Suprapubic skin (tissue), 4 donors: ENCODE results near the gene ARFGAP1. TPM values are rescaled to one million over a fixed set of nuclear protein-coding genes. Genes with fewer than 3 reads are reported as not detected.

Experiments
- DNase-seq, 2 donors: peaks; one replicate each; pipeline ENCODE4 v3.0.0-alpha.2; 2019; ENCODE audit warnings: low spot score in 2 of 2
- H3K27ac ChIP-seq: fragments of 200-600 bp; sonication (generic); one replicate; pipeline ENCODE4 v1.5.1; 2019
- H3K27me3 ChIP-seq: fragments of 200-600 bp; sonication (generic); one replicate; pipeline ENCODE4 v1.5.1; 2019
- H3K36me3 ChIP-seq: fragments of 200-600 bp; sonication (generic); one replicate; pipeline ENCODE4 v1.5.1; 2019
- H3K4me1 ChIP-seq: fragments of 200-600 bp; sonication (generic); one replicate; pipeline ENCODE4 v1.5.1; 2019
- H3K4me3 ChIP-seq: fragments of 200-600 bp; sonication (generic); one replicate; pipeline ENCODE4 v1.5.1; 2019; ENCODE audit warnings: mild to moderate bottlenecking
- H3K9me3 ChIP-seq: fragments of 200-600 bp; sonication (generic); one replicate; pipeline ENCODE4 v1.5.1; 2019
- CTCF ChIP-seq, 2 donors: fragments of 200-600 bp in 1 of 2; fragments of 450-650 bp in 1 of 2; sonication (generic) in 1 of 2; IDR thresholded peaks; one replicate each; pipeline ENCODE4 v1.5.1; 2016 to 2019; ENCODE audit warnings: antibody characterized with exemption in 2 of 2, mild to moderate bottlenecking in 1 of 2, moderate library complexity in 1 of 2
- EP300 ChIP-seq: sonication (generic); formaldehyde crosslinking; IDR thresholded peaks from one replicate; pipeline ENCODE4 v1.6.1; 2017; ENCODE audit warnings: antibody characterized with exemption
- POLR2A ChIP-seq, 2 donors: fragments of 450-650 bp; IDR thresholded peaks; one replicate each; pipeline ENCODE4 v1.6.1; 2017; ENCODE audit warnings: antibody characterized with exemption in 2 of 2, mild to moderate bottlenecking in 2 of 2, moderate library complexity in 2 of 2
- POLR2AphosphoS5 ChIP-seq, 3 donors: sonication (generic); formaldehyde crosslinking; IDR thresholded peaks; one replicate each; pipeline ENCODE4 v1.6.1; 2017; ENCODE audit warnings: antibody characterized with exemption in 3 of 3
- WGBS: methylation state at CpG from one replicate; pipeline ENCODE4 v1.1.5; 2018; 5-methylcytosine and 5-hydroxymethylcytosine counted together
- total RNA-seq, 4 donors: library from RNA; depleted of rRNA; stranded (reverse); fragments of >200 nt; gene quantifications; one replicate each; pipeline ENCODE4 v1.1.0, GENCODE V29; 2016

The ARFGAP1 gene
- total RNA-seq, 4 donors from 2014 or later = 38.6 to 84.9 (median 43.4) TPM

DNA sequence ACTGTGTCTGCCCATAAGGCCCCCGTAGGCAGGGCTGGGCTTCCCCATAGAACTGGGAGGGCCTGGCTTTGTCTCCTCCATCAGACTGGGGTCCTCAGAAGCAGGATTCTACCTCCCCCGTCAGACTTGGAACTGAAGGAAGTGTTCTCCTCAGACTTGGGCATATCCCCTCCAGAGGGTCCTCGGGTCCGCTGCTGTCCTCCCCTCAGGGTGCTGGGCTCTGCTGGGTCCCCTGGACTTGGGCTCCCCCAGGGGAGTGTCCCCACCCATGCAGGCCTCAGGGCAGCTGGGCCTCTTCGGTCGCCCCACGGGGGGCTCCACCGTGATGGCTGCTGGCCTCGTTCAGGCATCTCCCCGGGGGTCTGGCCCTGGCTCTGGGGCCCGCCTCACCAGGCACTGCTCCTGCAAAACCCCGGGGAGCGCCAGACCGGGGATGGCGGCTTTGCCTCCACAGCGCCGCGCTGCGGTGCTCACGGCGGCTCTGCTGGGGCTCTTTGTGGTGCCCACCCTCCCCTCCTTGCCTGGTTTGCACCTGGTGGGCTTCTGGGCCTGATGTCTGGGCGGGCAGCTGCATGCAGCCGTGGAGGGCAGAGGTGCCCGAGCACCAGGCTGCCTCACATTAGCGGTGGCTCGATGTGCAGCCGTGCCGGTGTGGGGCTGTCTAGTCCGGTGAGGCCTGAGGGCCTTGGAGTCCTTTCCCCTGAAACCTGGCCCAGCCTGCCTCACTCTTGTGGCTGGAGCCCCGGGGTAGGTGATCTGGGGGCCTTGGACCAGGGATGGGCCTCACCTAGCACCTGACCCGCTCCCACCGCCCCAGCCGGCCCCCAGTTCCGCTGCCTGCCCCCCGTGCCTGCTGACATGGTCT is 34.3 kb downstream of the ARFGAP1 start:
- no peaks in the 10 kb centered on the region for H3K36me3 ChIP-seq
- peaks cover 72% of the 10 kb centered on the region for H3K27me3 ChIP-seq
- H3K4me3 ChIP-seq = no peak overlapping the region
- no peak for DNase-seq
- no peak for TF ChIP-seq CTCF (IDR thresholded peaks at IDR 0.05)
- no peak for TF ChIP-seq EP300
- no peak for TF ChIP-seq POLR2AphosphoS5 (IDR thresholded peaks at IDR 0.05)
- no peak for TF ChIP-seq POLR2A (IDR thresholded peaks at IDR 0.05)
- no peaks in the 10 kb centered on the region for H3K4me1 ChIP-seq
- H3K27ac ChIP-seq = no peak overlapping the region
- 55% methylated on average over 2 of the region's 35 CpGs for WGBS
- H3K9me3 ChIP-seq = no peaks in the 10 kb centered on the region

- peaks cover 70% of the 10 kb centered on the region for H3K27me3 ChIP-seq
- no peaks in the 10 kb centered on the region for H3K9me3 ChIP-seq
- TF ChIP-seq POLR2A (IDR thresholded peaks at IDR 0.05) (no peak), EP300 (no peak), CTCF (IDR thresholded peaks at IDR 0.05) (no peak), POLR2AphosphoS5 (IDR thresholded peaks at IDR 0.05) (no peak)
- no peaks in the 10 kb centered on the region for H3K36me3 ChIP-seq
- no peak overlapping the region for H3K27ac ChIP-seq
- no peak overlapping the region for H3K4me3 ChIP-seq
- no peak for DNase-seq
- H3K4me1 ChIP-seq = no peaks in the 10 kb centered on the region
- WGBS = 64% methylated on average over 8 of the region's 23 CpGs
These were observed 35.1 kb downstream of the ARFGAP1 start for GRCh38 chr20:63307538-63308217.

DNA sequence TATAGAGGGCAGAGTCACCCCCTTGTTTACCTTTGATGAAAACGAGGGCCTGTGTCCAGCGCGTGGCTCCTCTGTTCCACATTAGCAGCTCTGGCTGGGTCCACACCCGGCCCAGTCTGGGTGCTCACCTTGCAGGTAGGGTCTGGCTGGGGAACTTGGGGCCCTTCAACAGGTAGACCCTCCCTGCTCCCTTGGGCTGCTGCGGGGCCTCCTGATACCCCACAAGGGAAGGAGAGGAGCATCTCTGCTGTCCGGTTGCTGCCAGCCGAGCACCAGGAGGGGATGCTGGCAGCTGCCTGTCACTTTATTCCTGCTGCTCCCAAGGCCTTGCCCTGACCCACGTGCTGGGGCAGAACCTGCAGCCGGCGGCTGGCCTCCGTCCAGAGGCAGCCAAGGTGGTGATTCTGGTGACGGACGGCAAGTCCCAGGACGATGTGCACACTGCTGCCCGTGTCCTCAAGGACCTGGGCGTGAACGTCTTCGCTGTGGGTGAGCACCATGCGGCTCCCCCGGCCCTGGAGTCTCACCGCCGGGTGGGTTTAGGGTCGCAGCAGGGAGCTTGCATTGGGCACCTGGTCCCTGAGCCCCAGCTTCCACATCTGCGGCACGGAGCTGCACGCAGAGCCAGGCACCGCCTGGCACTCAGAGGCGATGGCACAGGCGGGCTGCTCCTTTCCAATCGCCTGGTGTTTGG is 35.8 kb downstream of the ARFGAP1 start:
- H3K27ac ChIP-seq = no peak overlapping the region
- no peaks in the 10 kb centered on the region for H3K36me3 ChIP-seq
- WGBS = no CpG with 5 or more reads among the region's 30 CpGs
- no peaks in the 10 kb centered on the region for H3K9me3 ChIP-seq
- no peaks in the 10 kb centered on the region for H3K4me1 ChIP-seq
- H3K27me3 ChIP-seq = peaks cover 72% of the 10 kb centered on the region
- no peak overlapping the region for H3K4me3 ChIP-seq
- DNase-seq = no peak
- TF ChIP-seq EP300 (no peak), CTCF (IDR thresholded peaks at IDR 0.05) (no peak), POLR2AphosphoS5 (IDR thresholded peaks at IDR 0.05) (no peak), POLR2A (IDR thresholded peaks at IDR 0.05) (no peak)

DNA sequence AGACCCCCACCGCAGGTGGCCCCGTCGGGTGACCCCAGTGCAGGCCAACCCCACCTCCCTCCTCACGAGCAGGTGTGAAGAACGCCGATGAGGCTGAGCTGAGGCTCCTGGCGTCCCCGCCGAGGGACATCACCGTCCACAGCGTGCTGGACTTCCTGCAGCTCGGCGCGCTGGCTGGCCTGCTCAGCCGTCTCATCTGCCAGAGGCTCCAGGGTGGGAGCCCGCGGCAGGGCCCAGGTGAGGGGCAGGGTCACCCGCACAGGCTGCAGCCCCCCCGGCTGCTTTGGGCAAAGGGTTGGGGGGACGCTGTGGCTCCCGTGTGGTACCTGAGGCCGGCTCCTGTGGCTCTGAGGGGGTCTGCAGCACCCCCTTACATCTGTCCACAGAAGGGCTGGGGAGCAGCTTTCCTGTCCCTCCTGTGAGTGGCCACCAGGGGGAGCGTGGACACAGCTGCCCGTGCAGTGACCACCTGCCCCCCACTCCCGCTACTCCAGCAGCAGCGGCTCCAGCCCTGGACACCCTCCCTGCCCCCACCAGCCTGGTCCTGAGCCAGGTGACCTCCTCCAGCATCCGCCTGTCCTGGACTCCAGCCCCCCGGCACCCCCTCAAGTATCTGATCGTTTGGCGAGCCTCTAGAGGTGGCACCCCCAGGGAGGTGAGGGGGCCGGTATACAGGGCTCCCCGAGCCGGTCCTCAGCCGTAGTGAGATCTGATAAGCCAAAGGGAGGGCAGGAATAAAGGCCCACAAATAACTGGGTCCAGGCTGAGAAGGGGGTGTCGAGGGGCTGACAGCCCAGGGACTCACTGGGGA is 36.9 kb downstream of the ARFGAP1 start:
- H3K36me3 ChIP-seq = no peaks in the 10 kb centered on the region
- 38% methylated on average over 12 of the region's 35 CpGs for WGBS
- no peak overlapping the region for H3K4me3 ChIP-seq
- peaks cover 81% of the 10 kb centered on the region for H3K27me3 ChIP-seq
- TF ChIP-seq POLR2AphosphoS5 (IDR thresholded peaks at IDR 0.05) (no peak), CTCF (IDR thresholded peaks at IDR 0.05) (peak in 1 of 2 donors; percentile 85)
- DNase-seq = no peak
- no peaks in the 10 kb centered on the region for H3K4me1 ChIP-seq
- H3K9me3 ChIP-seq = no peaks in the 10 kb centered on the region
- no peak overlapping the region for H3K27ac ChIP-seq
